Measurements from ENCODE around the gene CDKN2D. TPM values are rescaled to one million over a fixed set of nuclear protein-coding genes. Genes with fewer than 3 reads are reported as not detected.
"Not testable (repeated sequence)": the region's sequence is repeated elsewhere in the genome, so short reads cannot be mapped to it uniquely, and the experiment has no call there.

CDKN2D gene
- total RNA-seq, 1 donor from 2014 or later: 9.4 TPM

GRCh38 chr19:10543420-10544241, 25.1 kb downstream of the CDKN2D start, which contains the start of gene ATG4D:
ATG4D (plus strand) TSS chr19:10543904; CDS start chr19:10544091, 187 bp downstream.
- intact Hi-C loops (cut with micrococcal nuclease): no loop called here
- no peaks in the 10 kb centered on the region for H3K9me3 ChIP-seq (replicated peaks)

DNA sequence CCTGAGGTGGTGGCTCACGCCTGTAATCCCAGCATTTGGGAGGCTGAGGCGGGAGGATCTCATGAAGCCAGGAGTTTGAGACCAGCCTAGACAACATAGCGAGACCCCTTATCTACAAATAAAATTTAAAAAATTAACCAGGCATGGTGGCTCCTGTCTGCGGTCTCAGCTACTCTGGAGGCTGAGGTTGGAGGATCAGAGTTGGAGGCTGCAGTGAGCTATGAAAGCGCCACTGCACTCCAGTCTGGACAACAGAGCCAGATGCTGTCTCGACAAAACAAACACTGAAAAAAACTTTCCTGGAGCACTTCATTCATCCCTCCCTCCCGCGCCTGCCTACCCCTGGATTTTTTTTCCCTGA, 25.7 kb downstream of the CDKN2D start:
- peaks cover 30% of the 10 kb centered on the region for H3K4me1 ChIP-seq
- H3K36me3 ChIP-seq: peaks cover 18% of the 10 kb centered on the region
- H3K27me3 ChIP-seq (ENCODE audit: low read depth): peaks cover 5% of the 10 kb centered on the region
- no peak for DNase-seq
- intact Hi-C loops (cut with micrococcal nuclease): no loop called here
- H3K27ac ChIP-seq (replicated peaks): peak overlapping the region; percentile 91
- no peaks in the 10 kb centered on the region for H3K9me3 ChIP-seq (replicated peaks)
- TF ChIP-seq CTCF (IDR thresholded peaks at IDR 0.05; ENCODE audit: borderline replicate concordance): no peak
- H3K4me3 ChIP-seq: peak overlapping the region; percentile 87

More at GRCh38 chr19:10543420-10544241, 25.1 kb downstream of the CDKN2D start, which contains the start of gene ATG4D:
- H3K4me3 ChIP-seq: peak within 1 kb of the TSS; percentile 87
- peak; percentile 81 for DNase-seq
- peak within 1 kb of the TSS; percentile 91 for H3K27ac ChIP-seq (replicated peaks)
- H3K27me3 ChIP-seq (ENCODE audit: low read depth): peaks cover 5% of the 10 kb centered on the region
- peaks cover 30% of the 10 kb centered on the region for H3K4me1 ChIP-seq
- peaks cover 24% of the 10 kb centered on the region for H3K36me3 ChIP-seq
- no peak for TF ChIP-seq CTCF (IDR thresholded peaks at IDR 0.05; ENCODE audit: borderline replicate concordance)

- H3K4me3 ChIP-seq; H3K36me3 ChIP-seq; DNase-seq; H3K27ac ChIP-seq (replicated peaks); H3K9me3 ChIP-seq (replicated peaks); intact Hi-C loops (cut with micrococcal nuclease): not testable (repeated sequence)
- Histone ChIP-seq H3K4me1 (peaks cover 12% of the 10 kb centered on the region), H3K27me3 (ENCODE audit: low read depth) (peaks cover 12% of the 10 kb centered on the region)
These were observed 29.8 kb downstream of the CDKN2D start for GRCh38 chr19:10539016-10539415.

- Histone ChIP-seq H3K9me3 (replicated peaks) (no peaks in the 10 kb centered on the region), H3K4me1 (peaks cover 6% of the 10 kb centered on the region), H3K27me3 (ENCODE audit: low read depth) (peaks cover 12% of the 10 kb centered on the region), H3K36me3 (no peaks in the 10 kb centered on the region), H3K27ac (replicated peaks) (no peak overlapping the region), H3K4me3 (no peak overlapping the region)
- TF ChIP-seq CTCF (IDR thresholded peaks at IDR 0.05; ENCODE audit: borderline replicate concordance): no peak
- intact Hi-C loops (cut with micrococcal nuclease): no loop called here
- no peak for DNase-seq
These were observed 30.4 kb downstream of the CDKN2D start for GRCh38 chr19:10538204-10538983.

GRCh38 chr19:10537668-10538067, 31.1 kb downstream of the CDKN2D start:
- no peak for DNase-seq
- Histone ChIP-seq H3K9me3 (replicated peaks) (no peaks in the 10 kb centered on the region), H3K36me3 (no peaks in the 10 kb centered on the region), H3K27ac (replicated peaks) (no peak overlapping the region), H3K4me3 (no peak overlapping the region), H3K4me1 (peaks cover 2% of the 10 kb centered on the region), H3K27me3 (ENCODE audit: low read depth) (peaks cover 12% of the 10 kb centered on the region)
- no peak for TF ChIP-seq CTCF (IDR thresholded peaks at IDR 0.05; ENCODE audit: borderline replicate concordance)
- intact Hi-C loops (cut with micrococcal nuclease): no loop called here
